HL-60 (cell line): Measurements from ENCODE around the gene TIAM1.

Source experiments
- DNase-seq, 2 experiments: peaks; one replicate each; pipeline ENCODE4 v3.0.0-alpha.2; 2010 to 2020; ENCODE audit warnings: low read depth in 1 of 2, low spot score in 1 of 2
- H3K27ac ChIP-seq: fragments of 250-450 bp; sonication (Bioruptor Pico); replicated peaks from 2 replicates; pipeline ENCODE4 v1.5.1; 2020; ENCODE audit warnings: mild to moderate bottlenecking, moderate library complexity
- H3K27me3 ChIP-seq: fragments of 250-450 bp; sonication (Bioruptor Pico); 2 replicates; pipeline ENCODE4 v1.5.1; 2021; ENCODE audit warnings: mild to moderate bottlenecking, moderate library complexity; ENCODE audit not compliant: insufficient read depth, poor library complexity, severe bottlenecking
- H3K4me3 ChIP-seq: replicated peaks from 2 replicates; pipeline ENCODE4 v1.5.1; 2011; ENCODE audit warnings: mild to moderate bottlenecking, control low read depth, low read length; ENCODE audit not compliant: insufficient read depth
- CTCF ChIP-seq: IDR thresholded peaks from one replicate; pipeline ENCODE4 v1.5.1; 2011; ENCODE audit warnings: low read length, control low read depth, inconsistent platforms; ENCODE audit not compliant: insufficient read depth
- GABPA ChIP-seq: IDR thresholded peaks from 2 replicates; pipeline ENCODE4 v1.6.1; 2012; ENCODE audit warnings: low read depth
- POLR2AphosphoS5 ChIP-seq: IDR thresholded peaks from 2 replicates; pipeline ENCODE4 v1.6.1; 2012; ENCODE audit warnings: low read depth
- REST ChIP-seq: IDR thresholded peaks from 2 replicates; pipeline ENCODE4 v1.6.1; 2012; ENCODE audit warnings: low read depth; ENCODE audit not compliant: insufficient replicate concordance
- SPI1 ChIP-seq: IDR thresholded peaks from 2 replicates; pipeline ENCODE4 v1.6.1; 2012; ENCODE audit warnings: low read depth, mild to moderate bottlenecking, borderline replicate concordance

Gene TIAM1

GRCh38 chr21:31253684-31254083 lies 90.4 kb downstream of the TIAM1 start:
- DNase-seq: no peak
- no peak overlapping the region for H3K27ac ChIP-seq
- no peak overlapping the region for H3K4me3 ChIP-seq
- TF ChIP-seq CTCF: no peak
- no peak for TF ChIP-seq SPI1
- TF ChIP-seq GABPA: no peak
- no peak for TF ChIP-seq REST
- no peak for TF ChIP-seq POLR2AphosphoS5
- H3K27me3 ChIP-seq: no peaks in the 10 kb centered on the region

- H3K4me3 ChIP-seq: no peak overlapping the region
- no peak for DNase-seq
- TF ChIP-seq CTCF: no peak
- no peak for TF ChIP-seq GABPA
- TF ChIP-seq REST: no peak
- no peak for TF ChIP-seq SPI1
- no peak for TF ChIP-seq POLR2AphosphoS5
- H3K27ac ChIP-seq: no peak overlapping the region
- H3K27me3 ChIP-seq: no peaks in the 10 kb centered on the region
Measured at GRCh38 chr21:31252611-31253010, 91.5 kb downstream of the TIAM1 start.

- no peak for DNase-seq
- no peaks in the 10 kb centered on the region for H3K27me3 ChIP-seq
- H3K27ac ChIP-seq: no peak overlapping the region
- no peak overlapping the region for H3K4me3 ChIP-seq
- TF ChIP-seq SPI1 (no peak), CTCF (no peak), GABPA (no peak), POLR2AphosphoS5 (no peak), REST (no peak)
Measured at GRCh38 chr21:31252091-31252490, 92.0 kb downstream of the TIAM1 start.
